KOPT-K1 (cell line): ENCODE results near the gene HLA-DPB1.

Experiments used
- H3K27ac ChIP-seq: fragments of 200-600 bp; sonication (generic); 2 replicates; pipeline ENCODE4 v1.5.1; 2016; ENCODE audit warnings: antibody characterized with exemption, mild to moderate bottlenecking, low read depth, low read length; ENCODE audit not compliant: poor library complexity, severe bottlenecking
- H3K36me3 ChIP-seq: fragments of 200-600 bp; sonication (generic); 2 replicates; pipeline ENCODE4 v1.5.1; 2017; ENCODE audit warnings: antibody characterized with exemption, mild to moderate bottlenecking, low read length, moderate library complexity; ENCODE audit not compliant: insufficient read depth
- H3K9me3 ChIP-seq: fragments of 200-600 bp; sonication (generic); 2 replicates; pipeline ENCODE4 v1.5.1; 2017; ENCODE audit warnings: antibody characterized with exemption, low read length, mild to moderate bottlenecking; ENCODE audit not compliant: insufficient read depth, poor library complexity, severe bottlenecking

Gene HLA-DPB1

DNA sequence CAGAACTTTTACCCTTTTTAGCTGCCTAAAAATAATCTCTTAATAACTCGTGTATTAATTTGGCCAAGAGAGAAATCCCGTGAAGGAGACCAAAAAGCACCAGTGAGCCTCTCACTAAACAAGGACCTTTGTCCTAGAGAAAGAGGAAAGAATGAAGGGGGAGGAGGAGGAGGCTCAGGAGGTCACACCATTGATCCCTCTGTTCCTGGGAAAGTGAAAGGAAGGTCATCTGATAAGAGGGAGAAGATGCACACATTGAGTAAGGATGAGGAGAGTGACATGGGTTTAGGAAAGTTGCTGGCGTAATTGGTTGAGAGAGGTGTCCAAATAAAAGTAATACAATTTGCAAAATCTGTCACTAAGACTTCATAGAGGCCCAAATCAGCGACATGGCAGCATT lies 49.2 kb downstream of the HLA-DPB1 start:
- H3K27ac ChIP-seq, result no peak overlapping the region
- H3K36me3 ChIP-seq, result no peaks in the 10 kb centered on the region
- H3K9me3 ChIP-seq, result peaks cover 22% of the 10 kb centered on the region

DNA sequence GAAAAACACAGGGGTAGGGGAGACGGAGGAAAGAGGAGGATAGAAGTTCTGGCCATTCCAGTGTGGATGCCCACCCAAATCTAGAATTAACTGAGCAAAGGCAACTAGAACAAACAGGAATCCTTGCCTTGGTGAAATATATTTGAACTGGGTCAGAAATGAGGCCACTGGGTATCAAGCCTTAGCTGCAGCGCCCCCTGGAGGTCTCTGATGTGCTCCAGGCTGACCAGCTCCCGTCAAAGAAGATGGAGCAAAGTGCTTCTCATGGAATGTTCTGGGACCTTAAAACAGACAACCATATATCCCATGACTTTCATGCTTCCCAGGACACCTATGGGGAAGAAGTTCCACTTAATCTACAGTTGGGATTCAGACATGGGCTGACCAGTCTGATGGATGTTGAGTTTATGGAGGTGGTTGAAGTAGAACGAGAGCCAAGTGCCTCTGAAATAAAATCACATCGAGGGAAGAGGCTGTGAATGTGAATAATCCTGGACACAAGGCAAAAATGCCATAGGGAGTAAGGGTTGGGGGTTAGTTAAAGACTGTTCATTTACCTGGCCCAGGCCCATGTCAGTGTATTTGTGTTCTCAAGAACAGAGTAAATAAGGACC lies 50.4 kb downstream of the HLA-DPB1 start:
- no peaks in the 10 kb centered on the region for H3K36me3 ChIP-seq
- no peak overlapping the region for H3K27ac ChIP-seq
- peaks cover 22% of the 10 kb centered on the region for H3K9me3 ChIP-seq

DNA sequence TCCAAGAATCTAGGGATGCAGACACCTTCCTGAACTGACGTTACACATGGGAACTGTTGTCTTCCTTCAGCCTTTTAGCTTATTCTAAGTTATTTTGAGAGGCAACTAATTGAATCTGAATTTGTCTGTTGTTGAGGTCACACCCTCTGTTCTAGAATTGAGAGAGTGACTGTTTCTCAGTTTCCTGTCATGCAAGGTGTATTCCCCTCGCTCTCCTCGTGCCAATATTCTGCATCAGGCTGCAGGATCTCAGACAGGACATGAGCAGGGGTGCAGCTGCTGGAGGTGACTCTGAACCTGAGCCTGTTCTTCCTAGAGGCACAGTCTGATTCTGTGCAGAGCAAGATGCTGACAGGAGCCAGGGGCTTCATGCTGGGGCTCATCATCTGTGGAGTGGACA lies 52.5 kb downstream of the HLA-DPB1 start:
- no peak overlapping the region for H3K27ac ChIP-seq
- H3K36me3 ChIP-seq, result no peaks in the 10 kb centered on the region
- H3K9me3 ChIP-seq, result peaks cover 21% of the 10 kb centered on the region

DNA sequence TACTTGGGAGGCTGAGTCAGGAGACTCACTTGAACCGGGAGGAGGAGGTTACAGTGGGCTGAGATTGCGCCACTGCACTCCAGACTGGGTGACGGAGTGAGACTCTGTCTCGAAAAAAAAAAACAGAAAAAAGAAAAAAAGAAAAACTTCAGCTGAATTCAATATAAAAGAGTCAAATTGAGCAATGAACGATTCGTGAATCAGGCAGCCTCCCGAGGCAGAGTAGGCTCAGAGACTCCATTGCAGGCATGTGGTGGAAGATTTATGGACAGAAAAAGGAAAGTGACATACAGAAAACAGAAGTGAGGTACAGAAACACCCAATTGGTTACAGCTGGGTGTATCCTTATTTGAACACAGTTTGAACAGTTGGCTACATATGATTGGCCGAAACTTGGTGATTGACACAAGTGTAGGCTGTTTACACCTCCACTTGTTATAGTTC lies 56.3 kb downstream of the HLA-DPB1 start:
- Histone ChIP-seq H3K36me3 (no peaks in the 10 kb centered on the region), H3K27ac (no peak overlapping the region), H3K9me3 (no peaks in the 10 kb centered on the region)

DNA sequence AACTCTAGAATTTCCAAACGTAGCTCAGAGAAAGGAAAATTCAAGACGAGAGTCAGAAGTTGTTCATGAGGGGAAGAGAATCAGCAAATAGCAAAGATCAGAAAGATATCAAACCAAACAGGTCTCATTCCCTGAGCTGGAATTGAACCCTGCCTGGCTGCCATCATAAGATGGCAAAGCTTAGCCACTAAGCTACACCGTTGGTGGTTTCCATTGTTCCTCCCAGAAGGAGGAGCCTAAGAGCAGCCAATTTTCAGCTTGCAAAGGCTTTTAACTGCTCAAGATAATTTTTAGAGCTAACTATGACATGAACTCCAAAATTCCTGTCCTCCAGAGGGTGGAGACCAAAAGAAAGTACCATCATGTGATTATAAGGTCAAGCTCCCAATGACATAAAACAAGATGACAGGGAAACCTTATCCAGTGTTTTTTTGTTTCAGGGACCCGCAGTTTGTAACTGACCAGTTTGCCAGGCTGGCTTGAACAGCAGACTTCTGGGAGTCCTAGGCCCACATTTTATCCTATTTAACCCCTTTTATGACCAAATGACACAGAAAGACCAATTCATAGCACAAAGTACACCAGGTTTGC lies 60.6 kb downstream of the HLA-DPB1 start:
- no peaks in the 10 kb centered on the region for H3K36me3 ChIP-seq
- H3K9me3 ChIP-seq, result no peaks in the 10 kb centered on the region
- no peak overlapping the region for H3K27ac ChIP-seq
